HS-5 (cell line): ENCODE data around the gene OR52N5.

ENCODE experiments used
- DNase-seq: peaks from one replicate; pipeline ENCODE4 v3.0.0-alpha.2; 2012; ENCODE audit warnings: low read depth

Gene OR52N5

DNA sequence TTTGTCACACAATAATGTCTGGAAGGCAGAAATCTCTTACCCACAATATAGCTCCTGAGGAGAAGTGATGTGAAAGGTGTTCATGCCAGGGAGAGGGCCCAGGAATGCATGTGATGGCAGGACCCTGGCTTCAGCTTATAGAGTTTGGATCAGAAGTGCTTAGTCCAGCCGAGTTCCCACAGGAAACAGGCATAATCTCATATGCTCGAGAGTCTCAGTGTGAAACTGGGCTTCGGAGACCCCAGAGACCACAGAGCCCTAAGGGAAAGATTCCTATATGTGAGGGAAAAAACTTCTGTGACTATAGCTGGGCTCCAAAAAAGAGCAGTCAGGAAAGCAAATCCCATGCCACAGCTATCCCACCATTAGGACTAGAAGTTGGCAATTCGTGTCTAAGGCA is at the start of gene OR52N5:
OR52N5 (minus strand) TSS at position 101 of the 400 bp plus-strand sequence. CDS start 4,721 bp downstream, outside the sequence.
- DNase-seq, result no peak

DNA sequence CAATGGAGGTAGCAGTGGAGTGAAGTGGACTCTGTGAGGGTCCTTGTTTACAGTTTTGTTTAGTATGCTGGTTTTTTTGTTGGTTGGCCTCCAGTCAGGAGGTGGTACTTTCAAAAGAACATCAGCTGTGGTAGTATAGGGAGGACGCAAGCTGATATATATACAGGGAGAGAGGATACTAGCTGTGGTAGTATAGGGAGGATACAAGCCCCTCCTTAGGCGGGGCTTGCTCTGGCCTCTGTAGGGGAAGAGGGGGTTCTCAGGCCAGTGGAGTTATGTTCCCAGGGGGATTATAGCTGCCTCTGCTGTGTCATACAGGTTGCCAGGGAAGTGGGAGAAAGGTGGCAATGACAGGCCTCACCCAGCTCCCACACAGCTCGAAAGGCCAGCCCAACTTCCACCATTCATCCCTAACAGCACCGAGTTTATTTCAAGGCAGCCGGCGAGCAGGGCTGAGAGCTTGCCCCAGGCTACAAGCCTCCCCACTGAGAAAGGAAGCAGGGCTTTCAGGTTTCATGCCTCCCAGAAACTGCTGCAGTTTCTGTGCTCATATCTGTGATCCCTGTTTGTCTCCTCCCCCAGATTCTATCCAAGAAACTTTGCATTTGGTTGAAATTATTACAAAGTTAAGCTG is 48.2 kb upstream of the OR52N5 start:
- DNase-seq, result no peak

DNA sequence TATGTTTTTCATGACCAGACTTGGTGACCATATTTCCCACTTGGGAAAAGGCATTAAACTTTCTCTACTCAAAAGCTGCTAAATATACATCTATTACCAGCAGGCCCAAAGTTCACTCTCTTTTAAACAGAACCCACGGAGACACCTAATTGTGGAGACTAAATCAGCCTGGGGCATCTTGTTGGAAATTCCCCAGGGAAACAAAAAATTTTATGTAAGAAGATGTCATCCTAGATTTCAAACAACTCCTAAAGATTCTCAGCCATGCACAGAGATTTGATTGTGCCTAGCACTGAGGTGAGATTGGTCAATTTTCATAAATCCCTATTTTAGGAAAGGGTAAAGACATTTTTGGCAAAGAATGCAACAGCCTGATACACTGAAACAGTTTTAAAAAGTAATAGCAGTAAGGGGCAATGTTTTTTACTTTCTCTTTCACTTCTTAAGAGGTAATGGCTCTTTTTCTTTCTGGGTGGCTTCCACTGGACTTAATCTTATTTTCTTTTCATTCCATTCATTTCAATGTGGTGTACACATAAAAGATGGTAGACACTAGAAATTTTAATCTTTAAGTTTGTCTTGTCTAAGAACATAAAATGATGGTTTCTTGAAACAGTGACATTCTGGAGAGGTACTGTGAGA is 35.2 kb upstream of the OR52N5 start:
- no peak for DNase-seq

- DNase-seq, result no peak
Measured at GRCh38 chr11:5815534-5815933, 32.4 kb upstream of the OR52N5 start.

DNA sequence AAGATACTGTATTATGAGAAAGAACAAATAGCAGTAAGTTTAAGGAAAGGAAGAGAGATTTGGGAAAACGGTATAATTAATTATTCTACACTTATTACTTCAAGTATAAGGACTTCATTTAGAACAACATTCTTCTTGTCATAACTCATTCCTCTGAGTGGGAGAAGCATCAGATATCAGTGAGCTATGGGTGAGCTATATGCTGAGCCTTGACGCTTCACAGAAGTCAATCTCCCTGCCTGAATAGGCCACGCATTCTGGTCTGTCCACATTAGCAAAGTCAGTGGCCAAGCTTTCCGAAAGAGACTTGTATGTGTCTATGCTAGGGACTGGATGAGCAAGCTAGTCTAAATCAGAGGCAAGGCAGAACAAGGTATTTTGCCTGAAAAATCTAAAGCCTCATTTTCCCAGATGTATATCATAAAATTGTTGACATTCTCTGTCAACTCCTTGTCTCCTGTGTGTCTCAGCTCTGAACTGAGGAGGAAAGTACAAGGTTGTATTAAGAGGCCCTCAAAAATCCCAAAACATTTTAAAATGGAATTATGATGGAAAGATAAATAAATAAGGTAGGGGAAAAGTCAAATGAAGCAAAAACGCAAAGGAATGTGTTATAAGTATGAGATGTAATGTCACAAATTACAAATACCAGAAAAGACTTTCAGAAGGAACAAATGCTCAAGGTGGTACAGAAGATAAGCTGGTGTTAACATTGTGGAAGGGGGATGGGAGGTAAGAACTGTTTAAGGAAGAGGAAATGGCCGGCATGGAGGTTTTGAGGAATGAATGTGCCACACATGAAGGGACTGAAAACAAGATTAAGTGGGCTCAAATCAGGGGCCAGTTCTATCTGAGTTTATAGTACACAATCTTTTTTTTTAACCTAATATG is 27.0 kb upstream of the OR52N5 start:
- no peak for DNase-seq

GRCh38 chr11:5809122-5809519 is 26.0 kb upstream of the OR52N5 start:
- no peak for DNase-seq

- DNase-seq, result peak; percentile 53
Measured at GRCh38 chr11:5808500-5809121, 25.5 kb upstream of the OR52N5 start, which contains the start of gene OR52N2. Gene OR52N2, plus strand, starts transcription at chr11:5808924. Its CDS starts 11,412 bp downstream, at chr11:5820336.

DNA sequence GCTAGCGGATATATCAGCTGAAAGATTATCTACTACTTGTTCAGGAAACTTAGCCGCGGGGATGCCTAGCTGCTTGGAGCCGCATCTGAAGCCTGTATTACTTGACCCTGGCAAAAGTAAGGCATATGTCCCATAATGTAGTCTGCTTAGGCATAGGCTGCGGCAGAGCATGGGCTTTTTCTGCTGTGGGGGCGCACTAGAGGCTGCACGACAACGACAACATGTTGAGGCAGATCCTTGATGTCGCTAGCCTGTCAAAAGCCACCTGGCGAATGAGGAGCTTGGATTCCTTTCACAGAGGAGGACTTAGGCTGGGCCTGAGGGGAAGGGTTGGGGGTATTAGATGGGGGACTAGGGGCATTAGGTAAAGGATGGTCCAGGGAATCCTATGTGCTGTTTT is 24.4 kb upstream of the OR52N5 start:
- no peak for DNase-seq

GRCh38 chr11:5803982-5804381 is 20.8 kb upstream of the OR52N5 start:
- DNase-seq, result no peak

DNA sequence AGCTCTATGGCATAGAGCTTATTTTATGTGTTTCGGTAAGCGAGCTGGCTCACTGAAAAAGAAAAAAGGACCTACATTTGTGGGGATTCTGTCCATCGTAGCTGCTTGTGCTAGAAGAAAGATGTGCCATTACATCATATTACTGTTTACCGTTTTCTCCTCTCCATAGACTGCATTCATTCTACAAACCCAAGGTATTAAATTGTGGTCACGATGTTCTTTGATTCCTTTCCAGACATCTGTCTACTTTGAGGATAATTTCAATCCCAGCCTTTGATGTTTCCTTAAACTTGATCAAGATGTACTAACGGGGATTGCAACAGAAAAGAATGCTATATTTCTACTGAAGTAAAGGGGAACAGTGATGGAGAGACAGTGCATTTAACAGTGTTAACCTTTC is 13.4 kb upstream of the OR52N5 start:
- DNase-seq, result no peak

DNA sequence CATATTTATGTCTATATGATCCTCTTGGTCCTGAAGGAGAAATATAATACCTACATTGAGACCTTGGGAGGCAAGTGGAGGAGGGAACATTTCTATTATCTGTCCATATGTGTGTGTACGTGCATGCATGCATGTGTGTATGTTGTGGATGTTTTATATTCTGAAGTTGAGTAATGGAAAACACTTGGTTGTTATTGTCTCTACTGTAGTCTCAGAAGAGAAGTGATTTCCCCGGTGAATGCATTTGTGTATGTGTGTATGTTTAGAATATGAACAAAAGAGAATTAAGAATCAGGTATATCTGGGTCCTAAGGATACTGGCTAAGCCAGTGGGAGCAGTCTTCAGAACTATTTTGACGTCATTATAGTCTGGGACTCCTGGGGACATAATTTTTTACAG is 8.0 kb upstream of the OR52N5 start, which contains the start of gene OR52N1:
OR52N1 (minus strand) TSS at position 101 of the 400 bp plus-strand sequence. CDS start 2,449 bp downstream, outside the sequence.
- no peak for DNase-seq

DNA sequence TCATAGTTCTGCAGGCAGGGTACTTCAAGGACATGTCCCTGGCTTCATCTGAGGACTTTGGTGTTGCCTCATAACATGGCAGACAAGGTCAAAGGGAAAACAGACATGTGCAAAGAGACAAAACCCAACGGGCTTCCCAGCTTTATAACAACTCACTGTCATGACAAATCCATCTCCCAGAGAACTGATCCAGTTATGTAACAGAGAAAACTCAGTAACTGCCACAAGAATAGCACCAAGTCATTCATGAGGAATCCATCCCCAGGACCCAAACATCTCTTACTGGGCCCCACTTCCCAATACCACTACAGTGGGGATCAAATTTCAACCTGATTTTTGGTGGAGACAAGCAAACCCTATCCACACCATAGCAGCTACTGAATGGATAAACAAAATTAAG is 16.1 kb downstream of the OR52N5 start:
- no peak for DNase-seq

DNA sequence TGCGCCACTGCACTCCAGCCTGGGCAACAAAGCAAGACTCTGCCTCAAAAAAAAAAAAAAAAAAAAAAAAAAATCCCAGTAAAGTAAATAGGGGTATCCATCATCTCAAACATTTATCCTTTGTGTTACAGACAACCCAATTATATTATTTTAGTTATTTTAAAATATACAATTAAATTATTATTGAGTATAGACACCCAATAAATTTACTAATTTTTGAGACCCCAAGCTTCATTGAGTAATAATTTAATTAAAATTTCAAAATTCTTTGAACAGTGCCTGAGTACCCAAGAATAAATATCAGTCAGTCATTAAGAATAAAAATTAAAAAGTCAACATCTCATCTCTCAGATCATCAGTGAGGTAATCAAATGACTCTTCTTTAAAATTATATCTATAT is 29.2 kb downstream of the OR52N5 start, which contains the start of gene OR52N4:
OR52N4 (plus strand) TSS at position 301 of the 400 bp plus-strand sequence. CDS start 498 bp downstream, outside the sequence.
- DNase-seq, result no peak

GRCh38 chr11:5749836-5750235 is 33.3 kb downstream of the OR52N5 start:
- DNase-seq, result no peak

- no peak for DNase-seq
Measured at GRCh38 chr11:5746614-5747013, 36.5 kb downstream of the OR52N5 start.

- no peak for DNase-seq
Measured at GRCh38 chr11:5738431-5738830, 44.7 kb downstream of the OR52N5 start.

DNA sequence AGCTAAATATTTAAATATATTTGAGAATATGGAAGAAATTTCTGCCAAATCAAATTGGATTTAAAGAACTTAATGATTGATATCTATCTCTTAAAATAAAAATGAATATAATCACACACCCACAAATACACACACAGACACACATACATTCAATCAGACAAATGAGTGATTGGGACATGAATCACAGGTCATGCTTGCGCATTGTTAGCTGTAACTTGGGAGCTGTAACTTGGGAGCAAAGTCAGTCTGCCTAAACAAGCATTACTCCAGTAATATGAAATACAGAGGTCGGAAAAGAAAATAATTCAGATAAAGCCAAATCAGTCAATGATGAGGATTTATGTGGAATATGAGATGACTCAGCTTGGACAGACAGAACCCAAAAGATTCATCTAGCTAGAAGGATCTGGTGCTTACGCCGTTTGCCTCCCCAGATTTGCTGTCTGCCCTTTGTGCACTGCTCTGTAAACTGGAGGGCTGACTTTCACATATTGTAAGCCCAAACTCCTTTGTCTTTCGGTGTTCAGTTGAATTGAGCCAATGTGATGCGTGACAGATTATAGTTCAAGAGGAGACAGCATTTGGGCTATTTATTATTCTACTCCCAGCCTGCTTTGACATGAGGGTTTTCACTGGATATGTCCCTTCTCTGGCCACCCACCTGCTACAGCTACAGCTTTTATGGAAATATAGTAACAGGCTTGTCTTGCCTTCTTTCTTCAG is 45.3 kb downstream of the OR52N5 start:
- DNase-seq, result no peak

GRCh38 chr11:5737091-5737490 is 46.1 kb downstream of the OR52N5 start:
- DNase-seq, result no peak

DNA sequence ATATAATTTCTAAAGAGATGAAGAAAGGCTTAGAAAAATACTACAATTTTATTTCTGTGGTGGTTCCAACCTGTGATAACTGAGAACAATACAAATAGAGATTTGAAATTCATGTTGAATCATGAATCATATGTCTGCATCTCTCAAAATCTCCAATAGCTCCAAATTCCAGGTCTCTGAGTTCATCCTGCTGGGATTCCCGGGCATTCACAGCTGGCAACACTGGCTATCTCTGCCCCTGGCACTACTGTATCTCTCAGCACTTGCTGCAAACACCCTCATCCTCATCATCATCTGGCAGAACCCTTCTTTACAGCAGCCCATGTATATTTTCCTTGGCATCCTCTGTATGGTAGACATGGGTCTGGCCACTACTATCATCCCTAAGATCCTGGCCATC is 46.8 kb downstream of the OR52N5 start, which contains the start of gene OR56B1:
OR56B1 (plus strand) TSS at position 53 of the 400 bp plus-strand sequence; CDS start at position 122, 69 bp downstream.
- DNase-seq, result no peak

DNA sequence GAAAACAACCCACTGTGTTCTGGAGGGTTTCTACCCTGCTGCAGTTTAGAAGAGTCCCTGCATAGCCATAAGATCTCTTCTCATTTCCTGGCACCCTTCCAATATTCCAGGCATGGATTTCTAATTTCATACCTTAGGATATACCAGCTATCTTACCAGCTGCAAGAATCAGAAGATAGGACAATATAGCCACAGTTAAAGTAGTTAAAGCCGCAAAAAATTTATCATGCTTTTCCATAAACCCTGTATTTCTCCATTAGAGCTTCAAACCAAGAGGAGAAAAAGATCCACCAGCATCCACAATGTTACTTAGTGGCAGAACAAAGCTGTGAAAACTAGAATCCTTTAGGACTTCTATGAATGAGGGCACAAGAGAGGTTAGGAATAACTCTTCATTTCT is 55.5 kb downstream of the OR52N5 start:
- DNase-seq, result no peak

DNA sequence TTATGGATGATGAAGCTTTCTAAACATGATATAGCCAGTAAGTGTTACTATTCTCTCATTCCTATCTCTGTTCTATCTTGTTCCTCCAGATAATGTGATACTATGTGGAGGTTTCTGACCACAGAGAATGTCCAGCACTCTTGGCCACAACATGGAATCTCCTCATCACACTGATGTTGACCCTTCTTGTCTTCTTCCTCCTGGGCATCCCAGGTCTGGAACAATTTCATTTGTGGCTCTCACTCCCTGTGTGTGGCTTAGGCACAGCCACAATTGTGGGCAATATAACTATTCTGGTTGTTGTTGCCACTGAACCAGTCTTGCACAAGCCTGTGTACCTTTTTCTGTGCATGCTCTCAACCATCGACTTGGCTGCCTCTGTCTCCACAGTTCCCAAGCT is 56.8 kb downstream of the OR52N5 start:
- DNase-seq, result no peak
